Measurements from ENCODE around the gene SEZ6L. TPM values are rescaled to one million over a fixed set of nuclear protein-coding genes. Genes with fewer than 3 reads are reported as not detected.

SEZ6L gene
- total RNA-seq, 1 experiment from 2014 or later, result 0.13 TPM

- H3T11ph ChIP-seq (ENCODE audit: low read length), result no peak overlapping the region
- H3K36me3 Mint-ChIP-seq (ENCODE audit: insufficient read depth in 1 of 3, low read depth in 3 of 3), result no peaks in the 10 kb centered on the region
- no peaks in the 10 kb centered on the region for H3K23me2 ChIP-seq (ENCODE audit: insufficient read length, low read depth, low read length, poor library complexity, severe bottlenecking)
- no peak overlapping the region for H2BK15ac ChIP-seq (ENCODE audit: low read depth, low read length)
- H4K8ac ChIP-seq (replicated peaks; ENCODE audit: insufficient read length, low read depth, low read length), result no peak overlapping the region
- H3K18ac ChIP-seq (ENCODE audit: insufficient read length, low read depth, low read length), result no peak overlapping the region
- H4K5ac ChIP-seq (ENCODE audit: insufficient read length, low read depth, low read length), result no peak overlapping the region
- no peak overlapping the region for H2BK20ac ChIP-seq (ENCODE audit: low read depth, low read length, poor library complexity, severe bottlenecking)
- no peaks in the 10 kb centered on the region for H3K79me2 ChIP-seq (ENCODE audit: insufficient read depth, low read length)
- H3K27me3 ChIP-seq (ENCODE audit: insufficient read depth, low read length), result no peaks in the 10 kb centered on the region
- H3K79me1 ChIP-seq (ENCODE audit: insufficient read depth, low read depth, low read length, poor library complexity, severe bottlenecking), result no peaks in the 10 kb centered on the region
- H3K27ac Mint-ChIP-seq, result 0 out of 7 replicates have a peak overlapping the region, but pooled peaks of 1 of the 3 experiments have one; percentile 14
- peaks cover 0 to 6% of the 10 kb centered on the region in 2 experiments; a peak in 4 of 5 replicates for H3K9me3 Mint-ChIP-seq
- H2BK12ac ChIP-seq (ENCODE audit: insufficient read length, low read depth, low read length), result no peak overlapping the region
- no peaks in the 10 kb centered on the region for H3K9me3 ChIP-seq (ENCODE audit: control insufficient read depth, low read depth, low read length)
- H3K56ac ChIP-seq (ENCODE audit: insufficient read length, low read depth, low read length), result no peak overlapping the region
- no peak overlapping the region for H3K14ac ChIP-seq (ENCODE audit: insufficient read depth, low read length)
- no peak overlapping the region for H3K23ac ChIP-seq (ENCODE audit: insufficient read length, low read depth, low read length)
- DNase-seq, result no peak
- H3K9ac ChIP-seq (ENCODE audit: extremely low read depth, insufficient read length, low read length), result no peak overlapping the region
- no peak overlapping the region for H2AFZ ChIP-seq (ENCODE audit: low read length)
- no peak for TF ChIP-seq CTCF (conservative IDR thresholded peaks at IDR 0.05)
- H3K4me1 Mint-ChIP-seq, result peaks cover 21% of the 10 kb centered on the region in 2 experiments
- no peak overlapping the region for H3K4ac ChIP-seq (ENCODE audit: low read depth, low read length)
- no CpG with 5 or more reads among the region's 3 CpGs for WGBS (ENCODE audit: extremely low coverage, insufficient read length, low lambda C conversion rate)
- no peak overlapping the region for H3K27ac ChIP-seq (ENCODE audit: insufficient read length, low read depth, low read length)
- no peaks in the 10 kb centered on the region for H4K20me1 ChIP-seq (ENCODE audit: control insufficient read depth, insufficient read depth, insufficient read length)
- H3K4me3 Mint-ChIP-seq, result no peak overlapping the region
- H4K91ac ChIP-seq (ENCODE audit: insufficient read length, low read depth, low read length), result no peak overlapping the region
- H2BK120ac ChIP-seq (ENCODE audit: low read depth, low read length, poor library complexity, severe bottlenecking), result no peak overlapping the region
- no peak overlapping the region for H2BK5ac ChIP-seq (ENCODE audit: insufficient read length, low read length)
- peaks cover 6% of the 10 kb centered on the region for H3K27me3 Mint-ChIP-seq (ENCODE audit: low read depth)
- no peak overlapping the region for H3K4me2 ChIP-seq (ENCODE audit: insufficient read depth, insufficient read length, low read length)
- peaks cover 7% of the 10 kb centered on the region; the same call in 1 of the 2 replicates for H3K4me1 ChIP-seq (ENCODE audit: insufficient read depth, low read length)
- no peak overlapping the region for H2AK5ac ChIP-seq (ENCODE audit: insufficient read length, low read length)
Observed at GRCh38 chr22:26418620-26419019, 249.4 kb downstream of the SEZ6L start.
